CD4-positive, alpha-beta T cell treated with Interleukin-21 for 1 hour (primary cell): Measurements from ENCODE around the gene AMOT.

ENCODE experiments used
- DNase-seq: peaks from one replicate; pipeline ENCODE4 v3.0.0-alpha.2; 2020

Gene AMOT

DNA sequence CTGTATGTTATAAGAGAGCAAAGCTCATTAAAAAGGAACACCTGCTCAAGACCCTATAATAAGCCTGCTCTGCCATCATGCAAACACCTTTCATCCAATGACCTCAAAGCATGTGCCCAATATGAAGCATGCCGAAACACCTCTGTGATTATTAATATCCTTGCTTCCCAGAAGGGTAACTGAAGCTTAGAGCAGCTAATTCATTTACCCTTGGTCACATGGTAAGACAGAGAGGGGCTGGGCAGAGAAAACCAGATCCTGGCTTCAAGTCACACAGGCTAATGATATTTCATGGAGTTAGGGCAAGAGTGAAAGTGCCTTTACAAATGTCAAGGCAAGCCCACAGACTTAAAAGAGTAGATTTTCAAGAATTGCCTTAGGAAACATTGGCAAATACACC lies 5.6 kb downstream of the AMOT start:
- DNase-seq, result no peak

GRCh38 chrX:112834031-112834845 lies 6.4 kb downstream of the AMOT start:
- no peak for DNase-seq

- DNase-seq, result no peak
Observed at GRCh38 chrX:112832481-112833095, 8.0 kb downstream of the AMOT start.

DNA sequence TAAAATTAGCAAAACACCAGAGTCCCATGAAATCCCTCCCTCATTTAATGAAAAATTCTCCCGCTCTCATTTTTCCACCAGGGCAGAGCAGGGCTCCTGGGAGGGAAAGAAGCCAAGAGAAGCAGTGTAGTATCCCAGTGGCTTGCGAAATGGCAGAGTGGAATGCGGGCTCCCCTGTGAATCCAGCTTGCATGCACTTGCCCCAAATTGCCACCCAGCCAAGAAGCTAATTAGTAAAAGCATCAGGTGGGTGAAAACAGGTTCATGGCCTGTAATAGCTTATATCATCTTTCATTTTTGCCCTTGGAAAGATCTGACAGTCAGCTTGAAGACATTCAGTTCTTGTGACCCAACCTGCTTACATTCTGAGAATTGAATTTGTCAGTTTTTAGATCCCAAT lies 10.1 kb downstream of the AMOT start:
- no peak for DNase-seq

DNA sequence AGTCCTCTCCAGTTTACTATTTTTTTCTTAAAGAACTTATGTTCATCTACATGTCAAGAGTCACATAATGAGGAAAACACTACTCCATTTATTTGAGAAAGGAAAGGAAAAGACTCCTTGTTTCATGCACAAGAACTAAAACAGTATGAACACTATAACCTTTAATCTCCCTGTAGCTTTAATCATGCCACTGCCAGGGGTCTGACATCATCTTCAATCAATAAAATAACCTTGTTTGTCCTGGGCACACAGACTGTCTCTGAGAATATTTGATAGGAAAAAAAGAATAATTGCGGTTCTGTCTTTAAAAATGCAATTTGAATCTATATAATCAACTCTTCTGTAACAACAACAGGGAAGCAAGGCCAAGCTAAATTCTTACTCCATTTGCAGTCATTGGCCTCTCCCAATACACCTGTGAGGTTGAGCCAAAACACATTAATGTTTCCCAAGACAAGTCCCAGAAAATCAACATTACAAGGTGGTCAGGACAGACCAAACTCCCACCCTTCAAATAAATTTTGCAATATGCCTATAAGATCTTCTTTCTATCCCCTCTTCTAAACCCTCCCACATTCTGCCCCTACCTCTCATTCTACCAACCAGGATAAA lies 13.2 kb downstream of the AMOT start:
- DNase-seq, result no peak

DNA sequence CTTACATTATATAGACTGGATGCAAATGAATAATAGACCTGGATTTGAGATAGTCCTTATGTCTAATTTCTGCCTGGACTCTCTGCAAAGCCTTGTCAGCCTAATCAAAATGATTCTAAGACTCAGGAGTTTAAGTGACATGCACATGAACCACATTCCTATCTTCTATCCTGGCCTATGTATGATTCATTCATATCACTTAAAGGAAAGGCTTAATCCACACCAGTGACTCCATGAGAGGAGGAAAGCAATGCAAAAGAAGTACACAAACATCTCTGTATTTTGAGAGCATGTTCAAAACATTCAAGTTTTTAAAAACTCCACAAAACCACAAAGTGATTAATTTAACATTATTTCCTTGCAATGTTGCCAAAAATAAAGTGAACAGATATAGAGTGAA lies 14.6 kb downstream of the AMOT start:
- no peak for DNase-seq

DNA sequence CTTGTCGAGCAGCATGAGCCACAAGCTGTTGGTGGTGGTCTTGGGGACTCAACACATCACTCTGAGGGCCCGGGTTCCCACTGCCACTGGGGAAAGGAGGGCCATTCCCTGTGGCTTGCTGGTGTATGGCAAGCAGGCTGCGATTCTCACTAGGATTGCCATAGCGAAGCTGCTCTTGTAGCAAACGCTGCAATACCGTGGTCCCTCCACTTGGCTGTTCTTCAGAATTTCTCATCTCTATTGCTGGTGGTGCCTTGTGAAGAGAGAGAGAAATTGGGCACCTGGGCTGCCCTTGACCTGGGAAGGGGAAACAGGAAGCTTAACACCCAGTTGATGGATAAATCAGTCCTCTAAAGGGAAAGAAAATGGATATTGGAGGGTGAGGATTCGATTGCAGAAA lies 17.7 kb downstream of the AMOT start:
- DNase-seq, result no peak

DNA sequence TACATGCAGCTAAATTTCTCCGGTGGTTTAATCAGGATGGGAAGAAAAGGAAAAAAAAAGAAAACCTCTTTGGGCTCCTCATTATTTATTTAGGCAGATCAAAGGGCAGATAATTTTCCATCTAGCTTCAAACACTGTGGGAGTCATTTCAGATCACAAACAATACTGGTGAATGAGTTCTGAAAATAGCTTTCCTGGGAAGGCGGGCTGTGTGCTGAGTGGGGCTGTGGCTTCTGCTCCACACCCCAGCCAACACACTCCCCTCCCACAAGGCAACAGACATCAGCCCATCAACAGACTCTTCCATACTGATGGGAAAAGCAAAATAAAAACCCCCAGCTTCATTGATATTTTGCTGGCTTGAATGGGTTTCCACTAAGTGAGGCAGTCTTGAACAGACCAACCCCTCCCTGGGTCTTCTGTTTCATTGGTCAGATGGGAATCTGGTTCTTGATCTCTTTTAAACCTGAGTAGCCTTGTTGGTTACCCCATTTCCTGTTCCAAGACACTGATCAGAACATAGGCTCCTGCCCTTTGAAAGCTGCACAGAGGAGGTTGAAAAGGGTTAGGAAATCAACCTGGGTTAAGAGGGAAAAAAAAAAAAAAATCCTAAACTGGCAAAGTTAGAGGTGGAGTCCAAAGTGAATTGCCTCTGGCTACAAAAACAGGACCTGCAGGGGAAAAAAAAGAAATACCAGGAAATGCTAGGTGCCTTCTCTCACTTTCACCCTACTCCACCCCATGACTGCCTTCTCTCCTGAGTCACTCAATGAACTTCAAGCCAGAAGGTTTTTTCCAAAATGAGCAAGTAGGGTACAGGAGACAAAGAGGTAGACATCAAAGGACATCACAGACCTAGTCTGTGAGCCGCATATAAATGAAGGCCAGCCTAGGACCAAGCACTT lies 20.0 kb downstream of the AMOT start:
- DNase-seq, result no peak

- no peak for DNase-seq
Observed at GRCh38 chrX:112819813-112820212, 20.8 kb downstream of the AMOT start.

DNA sequence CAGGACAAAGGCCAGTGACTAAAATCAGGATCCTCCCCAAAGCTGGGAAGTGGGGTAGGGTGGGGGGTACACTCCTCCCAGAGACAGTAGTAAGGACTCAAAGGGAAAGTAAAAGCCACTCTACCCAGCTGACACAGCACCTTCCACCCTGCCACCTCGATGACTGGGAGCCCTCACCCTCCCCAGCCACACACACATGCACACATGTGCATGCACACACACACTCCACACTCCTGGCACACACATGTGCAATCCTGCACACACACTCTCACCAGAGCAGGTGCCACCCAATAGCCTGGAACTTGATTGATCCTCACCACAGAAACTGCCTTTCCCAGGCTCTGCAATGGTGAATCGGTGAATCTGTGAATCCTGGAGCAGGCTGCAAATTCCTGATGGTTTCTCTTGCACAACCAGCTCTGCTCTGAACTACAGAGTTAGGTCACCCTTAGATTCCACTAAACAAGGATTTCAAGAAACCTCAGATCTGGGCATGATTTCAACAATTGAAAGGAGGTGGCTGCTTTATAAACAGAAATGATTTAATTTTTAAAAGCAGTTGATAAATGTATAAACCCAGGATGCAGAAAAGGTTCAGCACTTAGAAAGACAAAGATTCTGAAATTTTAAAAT lies 21.5 kb downstream of the AMOT start:
- DNase-seq, result no peak

DNA sequence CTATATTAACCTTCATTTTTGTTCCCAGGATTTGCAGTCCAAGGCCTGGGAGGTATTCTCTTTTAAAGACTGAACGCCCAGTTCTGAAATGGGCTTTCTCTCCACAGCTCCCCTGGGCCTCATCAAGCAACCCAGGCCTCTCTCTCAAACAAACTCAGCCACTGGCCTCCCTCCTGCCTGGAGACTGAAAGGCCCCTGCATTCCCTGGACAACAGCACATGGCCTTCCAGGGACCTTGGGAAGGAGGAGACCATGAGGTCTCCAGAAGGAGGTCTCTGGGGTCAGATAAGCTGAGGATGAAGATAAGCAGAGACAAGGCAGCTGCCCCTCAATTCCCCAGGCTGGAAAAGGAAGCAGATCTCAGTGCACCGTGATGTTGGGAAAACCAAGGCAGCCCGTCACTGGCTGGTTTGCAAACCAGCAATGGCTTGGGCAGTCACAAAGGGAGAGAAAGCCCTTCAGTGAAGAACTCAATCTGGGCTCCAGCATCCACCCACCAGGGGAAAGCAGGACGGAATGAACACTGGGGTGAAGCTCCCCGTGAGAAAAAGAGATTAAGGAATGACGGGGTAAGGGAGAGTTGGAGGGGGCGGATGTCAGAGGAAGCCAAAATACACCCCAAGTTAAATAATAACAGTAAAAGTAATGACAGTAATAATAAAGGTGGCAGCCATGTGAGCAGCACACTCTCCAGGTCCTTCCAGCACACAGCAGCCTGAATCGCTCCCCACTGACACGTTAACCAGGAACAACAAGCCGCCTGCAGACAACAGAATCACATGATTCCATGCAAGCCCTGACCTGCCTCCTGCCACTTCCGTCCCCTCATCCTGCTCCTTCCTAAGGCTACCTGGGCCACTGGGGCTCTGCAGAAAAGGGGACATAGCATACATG lies 22.3 kb downstream of the AMOT start:
- DNase-seq, result no peak

- no peak for DNase-seq
Observed at GRCh38 chrX:112816908-112817307, 23.7 kb downstream of the AMOT start.

GRCh38 chrX:112814496-112814895 lies 26.1 kb downstream of the AMOT start:
- no peak for DNase-seq

DNA sequence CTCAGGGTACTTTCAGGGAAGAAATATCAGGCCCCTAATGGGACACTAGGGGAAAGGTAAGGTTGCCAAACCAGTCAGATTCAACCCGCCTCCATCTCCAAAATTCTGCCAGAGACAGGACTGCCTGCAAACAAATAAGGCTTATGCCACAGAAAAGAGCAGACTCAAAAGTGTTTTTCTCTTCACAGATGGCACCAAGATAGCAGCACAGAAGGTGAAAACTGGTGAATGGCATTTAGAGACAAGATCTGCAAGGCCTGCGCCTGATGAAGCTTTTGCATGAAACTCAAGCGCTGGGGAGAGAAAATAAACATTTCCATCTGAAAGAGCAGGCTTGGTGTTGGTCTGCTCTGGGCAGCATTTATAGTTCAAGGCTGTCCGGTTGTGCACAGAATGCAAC lies 27.9 kb downstream of the AMOT start:
- no peak for DNase-seq

DNA sequence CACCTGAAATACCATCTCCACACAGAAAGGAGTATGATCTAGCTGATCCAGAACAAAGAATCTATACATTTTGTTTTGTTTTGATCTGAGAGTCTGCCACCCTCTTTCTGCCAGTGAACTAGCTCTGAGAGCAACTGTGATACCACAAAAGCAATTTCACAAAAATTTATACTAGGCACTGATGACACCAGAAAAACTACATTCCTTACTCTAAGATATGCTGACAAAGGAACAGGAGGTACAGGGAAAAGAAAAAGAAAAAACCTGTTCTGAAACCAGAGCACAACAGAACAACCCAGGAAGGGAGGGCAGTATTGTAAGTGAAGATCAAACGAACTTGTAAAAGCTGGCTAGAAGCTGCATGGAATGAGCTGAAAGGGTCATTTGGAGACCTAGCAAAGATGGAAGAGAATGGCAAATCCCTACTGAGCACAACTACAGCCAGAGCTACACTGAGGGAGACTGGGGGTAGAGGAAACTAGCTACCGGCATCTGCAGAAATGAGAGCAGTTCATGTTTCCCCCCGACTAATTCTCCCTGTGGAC lies 31.9 kb downstream of the AMOT start:
- no peak for DNase-seq

DNA sequence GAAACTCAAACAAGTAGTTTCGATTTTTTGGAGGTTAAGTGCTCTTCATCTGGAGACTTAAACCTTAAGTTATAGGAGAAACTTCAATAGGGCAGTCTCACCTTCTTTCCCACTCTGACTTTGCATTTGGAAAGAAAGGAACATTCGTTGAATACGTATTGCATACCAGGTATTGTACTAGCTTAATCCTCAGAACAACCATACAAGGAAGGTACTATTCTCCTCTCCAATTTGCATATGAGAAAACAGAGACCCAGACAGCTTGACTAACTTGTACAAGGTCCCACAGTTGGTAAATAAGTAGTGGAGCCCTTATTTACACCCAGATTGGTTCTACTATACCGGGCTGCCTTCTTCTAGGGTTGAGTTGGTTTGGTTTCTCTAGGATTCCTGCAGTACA lies 32.6 kb downstream of the AMOT start:
- DNase-seq, result no peak

DNA sequence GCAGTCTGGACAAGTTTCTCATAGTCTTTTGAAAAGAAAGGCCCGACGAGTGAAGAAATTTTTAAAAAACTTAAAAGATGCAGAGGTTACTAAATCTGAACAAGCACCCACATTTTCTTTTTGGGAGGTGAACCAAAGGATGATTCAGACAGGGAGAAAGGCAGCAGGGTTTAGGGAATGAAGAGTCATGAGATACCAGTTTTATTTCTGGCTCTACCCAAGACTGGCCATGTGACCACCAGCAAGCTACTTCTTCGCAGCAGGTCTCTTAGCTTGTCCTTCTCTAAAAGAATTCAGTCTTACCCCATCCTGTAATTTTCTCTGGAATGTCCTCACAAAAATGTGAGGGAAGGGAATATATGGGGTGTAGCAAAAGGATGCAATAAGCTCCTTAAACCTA lies 37.6 kb downstream of the AMOT start:
- DNase-seq, result no peak

DNA sequence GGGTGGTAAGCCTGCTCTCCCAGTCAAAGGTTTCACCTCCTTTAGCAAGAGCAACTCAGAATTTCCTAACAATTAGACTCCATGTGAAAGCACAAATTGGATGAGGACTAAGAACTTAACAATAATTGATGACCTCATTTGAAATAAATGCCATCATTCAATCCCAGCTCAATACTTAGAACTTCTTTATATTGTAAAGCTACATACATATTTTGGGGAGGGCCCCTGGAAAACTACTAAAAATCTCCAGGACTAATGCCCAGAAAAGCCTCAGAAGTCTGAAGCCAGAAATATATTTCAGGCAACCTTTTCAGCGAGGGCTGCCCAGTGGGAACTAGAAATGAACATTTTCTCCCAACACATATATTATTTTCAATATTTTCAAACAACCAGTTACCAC lies 38.1 kb downstream of the AMOT start:
- no peak for DNase-seq

GRCh38 chrX:112800971-112801775 lies 39.5 kb downstream of the AMOT start:
- DNase-seq, result no peak

DNA sequence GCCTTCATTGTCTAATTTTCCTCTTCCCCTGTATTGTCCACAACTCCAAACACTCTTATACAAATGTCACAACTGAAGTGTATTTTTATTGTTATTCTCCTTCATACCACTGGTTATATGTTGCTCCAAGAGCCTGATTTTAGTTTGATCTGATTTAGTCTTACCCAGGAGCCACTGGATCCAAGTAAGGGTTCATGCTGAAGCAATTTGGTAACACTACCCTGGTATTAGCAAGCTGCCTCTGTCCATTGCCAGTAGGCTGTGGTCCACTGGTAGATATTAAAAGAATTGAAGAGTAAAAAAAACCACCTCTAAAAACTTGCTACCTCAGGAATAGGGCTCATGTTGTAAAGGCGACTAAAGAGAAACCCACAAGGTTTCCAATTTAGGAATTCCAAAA lies 41.2 kb downstream of the AMOT start:
- no peak for DNase-seq

- DNase-seq, result no peak
Observed at GRCh38 chrX:112798736-112799135, 41.9 kb downstream of the AMOT start.
